ENCODE measurements around the gene DOP1B. TPM values are rescaled to one million over a fixed set of nuclear protein-coding genes. Genes with fewer than 3 reads are reported as not detected.

DOP1B gene
- total RNA-seq, 2 experiments from 2014 or later, result 4.2 to 9.2 TPM

GRCh38 chr21:36126208-36126565 lies 30.4 kb upstream of the DOP1B start:
- intact Hi-C loops (cut with micrococcal nuclease; ENCODE audit: unreplicated experiment), result no loop called here
- POLR2A ChIA-PET, result interaction anchor here (1.5 kb wide), 1 partner anchor 17 kb away, joined by 3 read pairs; no protein-coding TSS in a partner anchor

GRCh38 chr21:36126621-36127110 lies 30.0 kb upstream of the DOP1B start:
- Histone ChIP-seq H3K4me1 (ENCODE audit: insufficient read depth, low read length, poor library complexity, severe bottlenecking) (no peaks in the 10 kb centered on the region), H3K4me3 (ENCODE audit: low read depth, low read length, poor library complexity, severe bottlenecking) (no peak overlapping the region), H3K9me3 (ENCODE audit: low read length) (no peaks in the 10 kb centered on the region), H3K36me3 (ENCODE audit: insufficient read depth, low read length) (no peaks in the 10 kb centered on the region), H3K27ac (ENCODE audit: low read depth, low read length, poor library complexity, severe bottlenecking) (no peak overlapping the region), H3K9me2 (ENCODE audit: insufficient read depth, low read length) (no peaks in the 10 kb centered on the region), H3K79me2 (ENCODE audit: insufficient read depth, low read depth, low read length) (no peaks in the 10 kb centered on the region), H3K4me2 (ENCODE audit: low read length) (no peak overlapping the region), H4K20me1 (ENCODE audit: insufficient read depth, low read length) (no peaks in the 10 kb centered on the region), H2AFZ (ENCODE audit: low read length) (no peak overlapping the region)
- ChIA-PET POLR2A (interaction anchor here (1.5 kb wide), 1 partner anchor 17 kb away, joined by 3 read pairs; no protein-coding TSS in a partner anchor), CTCF (ENCODE audit: unreplicated experiment) (interaction anchor here (1.3 to 1.5 kb wide), 2 partner anchors 10 to 14 kb away, joined by 3 read pairs; no protein-coding TSS in a partner anchor)
- DNase-seq (ENCODE audit: low spot score), result no peak
- no peak for TF ChIP-seq EZH2phosphoT487 (IDR thresholded peaks at IDR 0.05; ENCODE audit: borderline replicate concordance, low read depth, low read length)
- TF ChIP-seq, protein P1, sequence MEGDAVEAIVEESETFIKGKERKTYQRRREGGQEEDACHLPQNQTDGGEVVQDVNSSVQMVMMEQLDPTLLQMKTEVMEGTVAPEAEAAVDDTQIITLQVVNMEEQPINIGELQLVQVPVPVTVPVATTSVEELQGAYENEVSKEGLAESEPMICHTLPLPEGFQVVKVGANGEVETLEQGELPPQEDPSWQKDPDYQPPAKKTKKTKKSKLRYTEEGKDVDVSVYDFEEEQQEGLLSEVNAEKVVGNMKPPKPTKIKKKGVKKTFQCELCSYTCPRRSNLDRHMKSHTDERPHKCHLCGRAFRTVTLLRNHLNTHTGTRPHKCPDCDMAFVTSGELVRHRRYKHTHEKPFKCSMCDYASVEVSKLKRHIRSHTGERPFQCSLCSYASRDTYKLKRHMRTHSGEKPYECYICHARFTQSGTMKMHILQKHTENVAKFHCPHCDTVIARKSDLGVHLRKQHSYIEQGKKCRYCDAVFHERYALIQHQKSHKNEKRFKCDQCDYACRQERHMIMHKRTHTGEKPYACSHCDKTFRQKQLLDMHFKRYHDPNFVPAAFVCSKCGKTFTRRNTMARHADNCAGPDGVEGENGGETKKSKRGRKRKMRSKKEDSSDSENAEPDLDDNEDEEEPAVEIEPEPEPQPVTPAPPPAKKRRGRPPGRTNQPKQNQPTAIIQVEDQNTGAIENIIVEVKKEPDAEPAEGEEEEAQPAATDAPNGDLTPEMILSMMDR (conservative IDR thresholded peaks at IDR 0.05; ENCODE audit: low read length), result no peak
- intact Hi-C loops (cut with micrococcal nuclease; ENCODE audit: unreplicated experiment), result no loop called here
- no TSS peak for BruUV-seq (replicated peaks)

More at GRCh38 chr21:36126208-36126565, 30.4 kb upstream of the DOP1B start:
- BruUV-seq (replicated peaks), result no TSS peak
- no peak overlapping the region for H3K4me2 ChIP-seq (ENCODE audit: low read length)
- H3K4me1 ChIP-seq (ENCODE audit: insufficient read depth, low read length, poor library complexity, severe bottlenecking), result no peaks in the 10 kb centered on the region
- no peaks in the 10 kb centered on the region for H3K36me3 ChIP-seq (ENCODE audit: insufficient read depth, low read length)
- CTCF ChIA-PET (ENCODE audit: unreplicated experiment), result interaction anchor here (1.3 to 1.5 kb wide), 2 partner anchors 9 to 14 kb away, joined by 3 read pairs; no protein-coding TSS in a partner anchor
- no peaks in the 10 kb centered on the region for H3K9me2 ChIP-seq (ENCODE audit: insufficient read depth, low read length)
- no peak overlapping the region for H3K4me3 ChIP-seq (ENCODE audit: low read depth, low read length, poor library complexity, severe bottlenecking)
- no peaks in the 10 kb centered on the region for H3K9me3 ChIP-seq (ENCODE audit: low read length)
- H3K27ac ChIP-seq (ENCODE audit: low read depth, low read length, poor library complexity, severe bottlenecking), result no peak overlapping the region
- no peaks in the 10 kb centered on the region for H3K79me2 ChIP-seq (ENCODE audit: insufficient read depth, low read depth, low read length)
- no peak overlapping the region for H2AFZ ChIP-seq (ENCODE audit: low read length)
- DNase-seq (ENCODE audit: low spot score), result no peak
- TF ChIP-seq, protein P1 (conservative IDR thresholded peaks at IDR 0.05; ENCODE audit: low read length), result no peak
- no peak for TF ChIP-seq EZH2phosphoT487 (IDR thresholded peaks at IDR 0.05; ENCODE audit: borderline replicate concordance, low read depth, low read length)
- no peaks in the 10 kb centered on the region for H4K20me1 ChIP-seq (ENCODE audit: insufficient read depth, low read length)

DNA sequence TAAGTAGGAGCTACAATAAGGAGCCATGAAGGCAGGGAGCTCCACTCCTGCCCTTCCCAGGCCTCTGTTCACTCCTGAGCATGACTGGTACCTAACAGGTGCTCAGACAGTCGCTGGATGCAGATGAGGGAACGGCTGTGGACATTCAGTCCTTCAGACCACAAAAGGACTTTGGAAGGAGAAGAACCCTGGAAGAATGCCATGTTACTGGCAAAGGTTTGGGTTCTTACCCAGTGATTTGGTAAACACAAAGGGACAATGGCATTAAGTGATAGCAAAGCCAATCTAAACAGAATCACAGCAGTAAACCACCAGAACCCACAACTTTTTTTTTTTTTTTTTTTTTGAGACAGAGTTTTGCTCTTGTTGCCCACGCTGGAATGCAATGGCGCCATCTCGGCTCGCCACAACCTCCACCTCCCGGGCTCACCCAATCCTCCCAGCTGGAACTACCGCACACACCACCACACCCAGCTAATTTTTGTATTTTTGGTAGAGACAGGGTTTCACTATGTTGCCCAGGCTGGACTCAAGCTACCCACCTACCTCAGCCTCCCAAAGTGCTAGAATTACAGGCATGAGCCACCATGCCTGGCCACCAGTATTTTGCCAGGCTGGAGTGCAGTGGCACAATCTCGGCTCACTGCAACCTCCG lies 29.2 kb upstream of the DOP1B start:
- Histone ChIP-seq H3K4me2 (ENCODE audit: low read length) (no peak overlapping the region), H3K9me2 (ENCODE audit: insufficient read depth, low read length) (no peaks in the 10 kb centered on the region), H3K9me3 (ENCODE audit: low read length) (no peaks in the 10 kb centered on the region), H3K4me1 (ENCODE audit: insufficient read depth, low read length, poor library complexity, severe bottlenecking) (no peaks in the 10 kb centered on the region), H3K27ac (ENCODE audit: low read depth, low read length, poor library complexity, severe bottlenecking) (no peak overlapping the region), H3K4me3 (ENCODE audit: low read depth, low read length, poor library complexity, severe bottlenecking) (no peak overlapping the region), H2AFZ (ENCODE audit: low read length) (no peak overlapping the region), H3K36me3 (ENCODE audit: insufficient read depth, low read length) (no peaks in the 10 kb centered on the region), H4K20me1 (ENCODE audit: insufficient read depth, low read length) (no peaks in the 10 kb centered on the region), H3K79me2 (ENCODE audit: insufficient read depth, low read depth, low read length) (no peaks in the 10 kb centered on the region)
- ChIA-PET POLR2A (no interaction called here), CTCF (ENCODE audit: unreplicated experiment) (interaction anchor here (1.3 to 1.5 kb wide), 2 partner anchors 10 to 15 kb away, joined by 3 read pairs; no protein-coding TSS in a partner anchor)
- no peak for DNase-seq (ENCODE audit: low spot score)
- no peak for TF ChIP-seq EZH2phosphoT487 (IDR thresholded peaks at IDR 0.05; ENCODE audit: borderline replicate concordance, low read depth, low read length)
- TF ChIP-seq, protein P1 (conservative IDR thresholded peaks at IDR 0.05; ENCODE audit: low read length), result no peak
- intact Hi-C loops (cut with micrococcal nuclease; ENCODE audit: unreplicated experiment), result no loop called here
- no TSS peak for BruUV-seq (replicated peaks)

Data from OCI-LY7 (cell line).